Epithelial cell of alveolus of lung (primary cell): ENCODE measurements around the gene DEDD. TPM values are rescaled to one million over a fixed set of nuclear protein-coding genes. Genes with fewer than 3 reads are reported as not detected.

Source experiments
- total RNA-seq: library from RNA; depleted of rRNA; stranded (reverse); fragments of >200 nt; gene quantifications from 2 replicates; pipeline ENCODE4 v1.2.1, GENCODE V29; 2015

DEDD gene
- 22.4 and 25.6 TPM in 2 replicates for total RNA-seq

DNA sequence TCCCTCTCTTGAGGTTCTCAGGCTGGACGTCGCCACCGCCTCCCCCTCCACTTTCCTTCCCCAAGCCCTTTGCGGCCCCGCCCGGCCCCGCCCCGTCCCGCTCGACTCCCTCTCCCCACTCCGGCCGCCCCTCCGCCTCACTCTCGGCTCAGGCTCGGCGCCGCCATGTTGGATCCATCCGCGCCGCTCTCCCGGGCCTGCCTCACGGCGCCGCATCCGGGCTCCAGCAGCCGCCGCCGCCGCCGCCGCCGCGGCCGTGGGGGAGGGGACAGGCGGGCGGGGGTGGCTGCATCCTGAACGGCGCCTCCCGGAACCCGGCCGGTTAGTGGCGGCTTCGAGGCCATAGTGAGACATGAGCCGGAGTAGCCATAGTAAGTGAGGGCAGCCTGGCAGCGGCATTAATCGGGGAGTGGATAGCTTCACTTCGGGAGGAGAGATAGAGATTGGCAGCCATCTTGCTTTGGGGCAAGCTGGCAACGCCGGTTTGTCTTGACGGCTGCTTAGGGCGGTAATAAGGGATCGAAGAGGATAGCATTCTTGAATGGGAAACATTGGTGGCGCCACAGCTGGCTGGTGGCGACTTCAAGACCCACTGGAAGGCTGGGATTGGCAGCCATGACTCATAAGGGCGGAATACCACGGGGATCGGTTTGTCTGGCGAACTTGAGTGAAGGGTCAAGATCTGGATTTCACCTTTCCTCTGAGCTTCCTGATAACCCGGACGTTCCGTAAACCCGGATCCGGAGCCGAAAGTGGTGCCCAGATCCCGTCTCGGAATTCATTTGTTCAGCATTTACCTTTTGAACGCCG is at the start of gene DEDD:
Gene DEDD, minus strand, starts transcription at position 258 of the 810 bp plus-strand sequence. CDS start 8,205 bp downstream, outside the sequence.

DNA sequence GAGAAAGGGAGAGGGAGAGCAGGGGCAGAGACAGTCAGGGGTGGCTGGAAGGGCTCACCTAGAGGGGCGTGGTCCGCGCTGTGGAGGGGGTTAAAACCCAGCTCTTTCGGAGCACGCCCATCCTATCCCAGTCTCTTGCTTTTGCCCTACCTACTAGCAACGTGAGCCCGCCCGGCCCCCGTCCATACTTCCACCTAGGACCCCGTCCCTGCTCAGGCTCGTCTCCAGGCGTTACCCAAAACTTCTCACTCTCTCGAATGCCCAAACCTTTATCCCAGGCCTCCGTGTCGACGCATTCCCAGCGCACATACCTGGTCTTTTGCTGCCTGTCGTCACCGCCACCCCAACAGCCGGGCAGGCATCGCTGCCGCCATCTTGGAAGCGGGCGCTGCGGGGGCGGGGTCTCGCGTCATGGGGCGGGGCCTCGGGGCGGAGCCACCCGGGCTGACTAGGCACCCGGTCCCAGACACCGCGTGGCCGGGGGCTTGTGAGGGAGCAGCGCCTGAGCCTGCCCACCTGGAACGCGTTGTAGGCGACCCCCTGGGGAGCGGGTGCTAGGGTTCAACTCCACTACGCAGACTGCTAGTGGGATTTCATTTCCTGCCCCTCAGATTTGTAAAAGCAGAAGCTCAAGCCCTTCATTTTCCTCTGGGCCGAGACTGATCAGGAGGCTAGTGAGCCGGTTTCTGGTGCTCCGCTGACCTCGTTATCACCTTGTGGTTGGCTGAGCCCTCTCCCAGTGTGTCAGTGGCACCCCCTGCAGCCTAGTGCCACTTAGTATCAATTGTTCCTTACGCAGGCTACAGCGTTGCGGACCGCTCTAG is 44.9 kb upstream of the DEDD start, which contains the start of gene B4GALT3:
Gene B4GALT3, minus strand, starts transcription at position 396 of the 824 bp plus-strand sequence. CDS start 1,447 bp downstream, outside the sequence.

GRCh38 chr1:161165742-161166668 is 33.5 kb upstream of the DEDD start, which contains the start of gene PPOX:
PPOX (plus strand) TSS chr1:161166426; CDS start chr1:161166848, 422 bp downstream.

DNA sequence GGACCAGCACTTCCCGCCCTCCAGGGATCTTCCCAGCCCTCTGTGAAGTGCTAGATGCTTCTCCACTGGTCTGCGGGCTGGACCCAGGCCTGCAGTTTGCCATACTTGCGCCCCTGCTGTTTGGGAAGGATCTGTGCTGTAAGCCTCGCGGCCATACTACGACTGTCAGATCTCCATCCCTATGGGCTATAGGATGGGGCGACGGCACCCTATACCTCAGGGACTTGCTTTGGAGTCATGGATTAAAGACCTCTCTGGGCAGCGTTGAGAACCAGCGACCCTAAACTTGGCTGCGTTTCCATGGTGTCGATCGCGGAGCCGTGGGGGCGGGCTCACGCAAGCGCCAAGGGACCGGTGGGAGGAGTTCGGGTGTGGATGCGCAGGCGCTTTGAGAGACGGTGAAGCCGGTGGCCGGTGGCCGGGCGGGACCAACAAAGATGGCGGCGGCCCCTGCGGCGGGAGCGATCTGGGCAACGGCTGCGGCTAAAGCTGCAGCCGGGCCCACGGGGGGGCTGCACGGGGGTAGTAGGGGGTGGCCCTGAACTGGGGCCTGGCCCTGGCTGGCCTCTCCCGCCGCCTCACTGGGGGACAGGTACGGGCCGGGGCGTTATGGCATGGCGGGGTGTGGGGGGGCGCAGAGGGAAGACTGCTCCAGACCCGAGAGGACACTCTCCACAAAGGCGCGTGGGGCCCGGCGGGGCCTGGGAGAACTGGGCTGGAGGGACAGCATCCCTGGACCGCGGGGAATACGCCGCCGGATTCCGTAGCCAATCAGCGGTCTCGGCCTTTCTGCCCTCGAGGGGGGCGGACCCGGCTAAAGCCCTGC is 26.8 kb upstream of the DEDD start, which contains the start of gene USP21:
Gene USP21, plus strand, starts transcription at position 414 of the 826 bp plus-strand sequence. CDS start 1,141 bp downstream, outside the sequence.

GRCh38 chr1:161153682-161154337 is 21.3 kb upstream of the DEDD start, which contains the start of gene UFC1:
UFC1 (plus strand) TSS chr1:161153978; CDS start chr1:161153998, 20 bp downstream.

DNA sequence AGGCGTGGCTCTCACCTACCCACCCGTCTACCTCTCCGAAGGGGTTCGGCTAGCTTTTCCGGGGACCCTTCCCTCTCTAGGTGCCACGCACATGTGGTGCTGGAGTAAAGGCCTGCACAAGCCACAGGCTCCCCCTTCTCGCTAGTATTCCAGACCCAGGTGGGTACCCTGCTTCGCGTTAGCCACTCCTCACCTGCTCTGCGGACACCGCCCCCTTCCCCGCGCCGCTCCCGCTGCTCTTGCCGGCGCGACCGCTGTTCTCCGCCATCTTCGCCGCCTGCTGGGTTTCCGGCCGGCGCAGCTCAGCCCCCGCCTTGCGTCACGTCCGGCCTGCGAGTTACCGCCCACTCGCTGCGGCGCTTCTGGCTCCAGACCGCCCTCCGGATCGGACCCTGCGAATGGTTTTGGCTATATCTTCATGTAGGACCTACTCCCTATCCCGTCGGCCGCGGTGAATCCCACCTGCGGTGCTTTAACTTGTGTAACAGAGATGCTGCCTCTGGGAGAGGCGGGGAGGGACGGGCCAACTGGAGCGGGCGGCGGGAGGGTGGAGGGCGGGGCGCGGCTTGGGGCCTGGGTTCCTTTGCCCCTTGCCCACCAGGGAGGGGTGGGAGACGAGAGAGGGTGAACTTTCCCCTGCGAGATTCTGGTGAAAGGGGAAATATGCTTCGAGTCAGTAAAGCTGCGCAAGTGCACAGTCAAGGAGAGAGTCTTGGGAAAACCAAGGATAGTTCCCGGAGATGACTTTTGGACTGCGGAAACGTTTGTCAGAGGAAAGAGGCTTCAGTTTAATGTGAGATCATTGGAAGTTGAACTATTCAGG is 14.5 kb downstream of the DEDD start, which contains the start of the genes NIT1 and PFDN2:
Gene NIT1, plus strand, starts transcription at position 347 of the 823 bp plus-strand sequence. Its CDS starts 72 bp downstream, at position 419.
Gene PFDN2, minus strand, starts transcription at position 279 of the 823 bp plus-strand sequence. Its CDS starts 11 bp downstream, at position 268.

GRCh38 chr1:161098210-161099068 is 34.0 kb downstream of the DEDD start, which contains the start of gene KLHDC9:
KLHDC9 (plus strand) TSS chr1:161098361; CDS start chr1:161098536, 175 bp downstream.

GRCh38 chr1:161089251-161089924 is 43.1 kb downstream of the DEDD start, which contains the start of gene NECTIN4:
NECTIN4 (minus strand) TSS chr1:161089558; CDS start chr1:161089296, 262 bp downstream.

Other genes with a start within 250 kb of the DEDD start
- gene ITLN1, start 247.5 kb downstream of the DEDD start, total RNA-seq = not detected in 2 replicates
- gene ITLN2, start 177.9 kb downstream of the DEDD start, total RNA-seq = not detected in 2 replicates
- 7.0 and 19.7 TPM in 2 replicates for gene F11R, start 111.5 kb downstream of the DEDD start, total RNA-seq
- gene TSTD1, start 93.7 kb downstream of the DEDD start, total RNA-seq = 14.4 and 14.6 TPM in 2 replicates
- gene USF1, start 86.7 kb downstream of the DEDD start, total RNA-seq = 26.8 and 27.8 TPM in 2 replicates
- gene ARHGAP30, start 62.8 kb downstream of the DEDD start, total RNA-seq = not detected in 2 replicates
- 0.65 and 0.72 TPM in 2 replicates for gene NECTIN4, start 43.1 kb downstream of the DEDD start, total RNA-seq
- gene KLHDC9, start 34.3 kb downstream of the DEDD start, total RNA-seq = 0.96 and 1.0 TPM in 2 replicates
- 32.3 and 71.8 TPM in 2 replicates for gene PFDN2, start 14.6 kb downstream of the DEDD start, total RNA-seq
- 35.5 and 44.5 TPM in 2 replicates for gene NIT1, start 14.6 kb downstream of the DEDD start, total RNA-seq
- 52.1 and 70.3 TPM in 2 replicates for gene UFC1, start 21.3 kb upstream of the DEDD start, total RNA-seq
- gene USP21, start 26.8 kb upstream of the DEDD start, total RNA-seq = 12.3 and 24.3 TPM in 2 replicates
- 10.9 and 12.7 TPM in 2 replicates for gene PPOX, start 33.8 kb upstream of the DEDD start, total RNA-seq
- gene B4GALT3, start 44.8 kb upstream of the DEDD start, total RNA-seq = 30.5 and 33.3 TPM in 2 replicates
- 7.4 and 11.0 TPM in 2 replicates for gene ADAMTS4, start 66.4 kb upstream of the DEDD start, total RNA-seq
- gene NDUFS2, start 69.7 kb upstream of the DEDD start, total RNA-seq = 109 and 222 TPM in 2 replicates
- gene FCER1G, start 82.6 kb upstream of the DEDD start, total RNA-seq = 0.26 and 6.1 TPM in 2 replicates
- gene APOA2, start 91.0 kb upstream of the DEDD start, total RNA-seq = not detected in 2 replicates
- 12.1 and 12.7 TPM in 2 replicates for gene TOMM40L, start 93.4 kb upstream of the DEDD start, total RNA-seq
- not detected in 2 replicates for gene NR1I3, start 105.5 kb upstream of the DEDD start, total RNA-seq
- gene PCP4L1, start 126.1 kb upstream of the DEDD start, total RNA-seq = not detected in 2 replicates
- gene MPZ, start 177.3 kb upstream of the DEDD start, total RNA-seq = 1.4 and 2.1 TPM in 2 replicates
- gene SDHC, start 181.7 kb upstream of the DEDD start, total RNA-seq = 27.5 and 52.1 TPM in 2 replicates
- gene CFAP126, start 235.2 kb upstream of the DEDD start, total RNA-seq = not detected in 2 replicates